HepG2 (cell line): Measurements from ENCODE around the gene SLCO2A1. TPM values are rescaled to one million over a fixed set of nuclear protein-coding genes. Genes with fewer than 3 reads are reported as not detected.

ENCODE experiments used
- AFF4 ChIP-seq: sonication (generic); formaldehyde crosslinking; IDR thresholded peaks from 2 replicates; pipeline ENCODE4 v1.4.0; 2020; ENCODE audit warnings: missing genetic modification reagents
- GABPA ChIP-seq, 2 experiments: IDR thresholded peaks; 2 replicates each; pipeline ENCODE4 v1.6.1; 2011 to 2016; ENCODE audit warnings: low read depth in 2 of 2, low read length in 1 of 2, missing biosample characterization in 1 of 2, missing genetic modification characterization in 1 of 2
- GFI1 ChIP-seq: sonication (generic); formaldehyde crosslinking; IDR thresholded peaks from 2 replicates; pipeline ENCODE4 v1.5.0; 2020; ENCODE audit warnings: missing genetic modification reagents, mild to moderate bottlenecking, borderline replicate concordance
- KDM3A ChIP-seq: IDR thresholded peaks from 2 replicates; pipeline ENCODE4 v1.6.1; 2018; ENCODE audit warnings: low read depth, missing compliant biosample characterization
- KDM5B ChIP-seq: sonication (generic); formaldehyde crosslinking; IDR thresholded peaks from 2 replicates; pipeline ENCODE4 v1.4.0; 2020; ENCODE audit warnings: missing genetic modification reagents, mild to moderate bottlenecking, borderline replicate concordance
- MBD4 ChIP-seq: IDR thresholded peaks from 2 replicates; pipeline ENCODE4 v1.6.1; 2012; ENCODE audit warnings: low read length, inconsistent platforms, borderline replicate concordance
- MED1 ChIP-seq: sonication (generic); formaldehyde crosslinking; IDR thresholded peaks from 2 replicates; pipeline ENCODE4 v1.4.0; 2020; ENCODE audit warnings: missing genetic modification reagents
- MEIS2 ChIP-seq: sonication (generic); formaldehyde crosslinking; IDR thresholded peaks from 2 replicates; pipeline ENCODE4 v1.9.0; 2021; ENCODE audit warnings: mild to moderate bottlenecking, missing genetic modification reagents
- MLX ChIP-seq: IDR thresholded peaks from 2 replicates; pipeline ENCODE4 v1.6.1; 2016
- NR2C2 ChIP-seq: sonication (generic); formaldehyde crosslinking; IDR thresholded peaks from 2 replicates; pipeline ENCODE4 v1.4.0; 2020; ENCODE audit warnings: missing genetic modification reagents, mild to moderate bottlenecking, moderate library complexity, borderline replicate concordance
- PHF21A ChIP-seq: sonication (generic); formaldehyde crosslinking; IDR thresholded peaks from 2 replicates; pipeline ENCODE4 v1.5.0; 2020; ENCODE audit warnings: mild to moderate bottlenecking, missing genetic modification reagents
- PITX1 ChIP-seq: sonication (generic); formaldehyde crosslinking; IDR thresholded peaks from 2 replicates; pipeline ENCODE4 v1.5.1; 2020; ENCODE audit warnings: mild to moderate bottlenecking, missing genetic modification reagents
- SOX5 ChIP-seq: IDR thresholded peaks from 2 replicates; pipeline ENCODE4 v1.6.1; 2016; ENCODE audit warnings: borderline replicate concordance
- TOPORS ChIP-seq: sonication (generic); formaldehyde crosslinking; IDR thresholded peaks from 2 replicates; pipeline ENCODE4 v1.8.0; 2023; ENCODE audit warnings: mild to moderate bottlenecking, missing genetic modification reagents
- ZHX2 ChIP-seq, 2 experiments: sonication (generic) in 1 of 2; formaldehyde crosslinking in 1 of 2; IDR thresholded peaks; 2 replicates each; pipeline versions ENCODE4 v1.6.1 to v1.9.0; 2014 to 2022; ENCODE audit warnings: antibody characterized with exemption in 1 of 2, borderline replicate concordance in 1 of 2, inconsistent platforms in 1 of 2, low read depth in 1 of 2, missing genetic modification reagents in 1 of 2
- ZNF296 ChIP-seq: sonication (generic); formaldehyde crosslinking; conservative IDR thresholded peaks from 2 replicates; pipeline ENCODE4 v1.5.0; 2020; ENCODE audit warnings: mild to moderate bottlenecking, missing genetic modification reagents
- ZNF354B ChIP-seq: sonication (generic); formaldehyde crosslinking; IDR thresholded peaks from 2 replicates; pipeline ENCODE4 v1.8.0; 2022; ENCODE audit warnings: mild to moderate bottlenecking, missing genetic modification reagents
- polyA plus RNA-seq, 8 experiments: library from polyadenylated mRNA; depleted of rRNA in 3 of 8; stranded (reverse) in 7 of 8; unstranded in 1 of 8; fragments of >200 nt; fragmentation: Illumina TruSeq in 4 of 8; extraction: Trizol in 4 of 8; gene quantifications; 2 replicates each; pipeline versions ENCODE4 v1.2.1 to v1.2.3, GENCODE V29; 2011 to 2016; ENCODE audit warnings: low read depth in 4 of 8, missing spikeins in 1 of 8, mixed read lengths in 1 of 8; ENCODE audit not compliant: insufficient read depth in 1 of 8
- total RNA-seq, 5 experiments: library from RNA; depleted of rRNA; stranded (reverse); fragments of >200 nt; fragmentation: Illumina TruSeq; extraction: Trizol; gene quantifications; 2 replicates each; pipeline ENCODE4 v1.2.3, GENCODE V29; 2016; ENCODE audit warnings: low read depth in 1 of 5

SLCO2A1 gene
- total and polyA plus RNA-seq, 2 of the 13 experiments (the other 11 are each of a cell fraction or from before 2014, with no cell fraction given), result 0.04 TPM; not detected in 1

- TF ChIP-seq AFF4 (CRISPR knock-in tag) (no peak), TOPORS (no peak), SOX5 (CRISPR knock-in tag) (no peak), MED1 (peak; percentile 48), MLX (CRISPR knock-in tag) (no peak), KDM5B (no peak), MEIS2 (CRISPR knock-in tag) (peak; percentile 42; the same call in 1 of the 2 replicates), ZNF354B (CRISPR knock-in tag) (no peak), ZNF296 (CRISPR knock-in tag) (no peak), GABPA (IDR thresholded peaks at IDR 0.05; ENCODE audit: low read depth, low read length) (no peak), GABPA (CRISPR knock-in tag; IDR thresholded peaks at IDR 0.05; ENCODE audit: low read depth) (peak; percentile 51; the same call in 1 of the 2 replicates), PITX1 (CRISPR knock-in tag) (peak; percentile 45; the same call in 1 of the 2 replicates), PHF21A (CRISPR knock-in tag) (0 out of 2 replicates have a peak, but pooled peaks have one; percentile 48), KDM3A (no peak), ZHX2 (IDR thresholded peaks at IDR 0.05; ENCODE audit: low read depth) (no peak), ZHX2 (CRISPR knock-in tag; IDR thresholded peaks at IDR 0.05; ENCODE audit: borderline replicate concordance) (no peak), MBD4 (no peak), GFI1 (peak; percentile 81), NR2C2 (CRISPR knock-in tag) (no peak)
These were observed 938 bp upstream of the SLCO2A1 start (continued) for GRCh38 chr3:134030379-134031347.
